Neural progenitor cell (in vitro differentiated cells): ENCODE data around the gene SKP2. TPM values are rescaled to one million over a fixed set of nuclear protein-coding genes. Genes with fewer than 3 reads are reported as not detected.

Source experiments
- DNase-seq: peaks from one replicate; pipeline ENCODE4 v3.0.0-alpha.2; 2016; ENCODE audit warnings: low spot score
- H2AFZ ChIP-seq: fragments of 200-600 bp; sonication (generic); replicated peaks from 2 replicates; pipeline ENCODE4 v1.6.1; 2016; ENCODE audit warnings: antibody characterized with exemption
- H3F3A ChIP-seq: fragments of 200-600 bp; sonication (generic); 2 replicates; pipeline ENCODE4 v1.6.1; 2016; ENCODE audit warnings: antibody characterized with exemption, low read depth
- H3K27ac ChIP-seq: fragments of 200-600 bp; sonication (generic); 2 replicates; pipeline ENCODE4 v1.5.1; 2016; ENCODE audit warnings: mild to moderate bottlenecking
- H3K27me3 ChIP-seq: fragments of 200-600 bp; sonication (generic); 2 replicates; pipeline ENCODE4 v1.6.1; 2016; ENCODE audit warnings: mild to moderate bottlenecking, moderate library complexity
- H3K36me3 ChIP-seq: fragments of 200-600 bp; sonication (generic); 2 replicates; pipeline ENCODE4 v1.5.1; 2016
- H3K4me1 ChIP-seq: fragments of 200-600 bp; sonication (generic); 2 replicates; pipeline ENCODE4 v1.6.1; 2016; ENCODE audit warnings: mixed run types
- H3K4me2 ChIP-seq: fragments of 200-600 bp; sonication (generic); 2 replicates; pipeline ENCODE4 v1.6.1; 2016
- H3K4me3 ChIP-seq: fragments of 200-600 bp; sonication (generic); 2 replicates; pipeline ENCODE4 v1.5.1; 2016
- H3K79me2 ChIP-seq: fragments of 200-600 bp; sonication (generic); 2 replicates; pipeline ENCODE4 v1.6.1; 2016; ENCODE audit warnings: low read depth
- H3K9ac ChIP-seq: fragments of 200-600 bp; sonication (generic); 2 replicates; pipeline ENCODE4 v1.6.1; 2016
- H3K9me3 ChIP-seq: fragments of 200-600 bp; sonication (generic); 2 replicates; pipeline ENCODE4 v1.5.1; 2016; ENCODE audit warnings: low read depth
- H4K20me1 ChIP-seq: fragments of 200-600 bp; sonication (generic); 2 replicates; pipeline ENCODE4 v1.6.1; 2016; ENCODE audit warnings: low read depth
- H3K27ac Mint-ChIP-seq: 3 replicates; pipeline ENCODE4 v1.8.0; 2021; ENCODE audit warnings: mixed read lengths
- H3K27me3 Mint-ChIP-seq: 2 replicates; pipeline ENCODE4 v1.8.0; 2022; ENCODE audit warnings: low read depth, mild to moderate bottlenecking, inconsistent platforms, moderate library complexity, mixed read lengths; ENCODE audit not compliant: insufficient read depth
- H3K36me3 Mint-ChIP-seq: 3 replicates; pipeline ENCODE4 v1.8.0; 2021; ENCODE audit warnings: mixed read lengths
- H3K4me1 Mint-ChIP-seq: 3 replicates; pipeline ENCODE4 v1.8.0; 2021; ENCODE audit warnings: mixed read lengths
- H3K4me3 Mint-ChIP-seq: 3 replicates; pipeline ENCODE4 v1.8.0; 2021; ENCODE audit warnings: mild to moderate bottlenecking, moderate library complexity, mixed read lengths
- H3K9me3 Mint-ChIP-seq: 3 replicates; pipeline ENCODE4 v1.8.0; 2020; ENCODE audit warnings: mixed read lengths
- EZH2 ChIP-seq: fragments of 200-600 bp; sonication (generic); IDR thresholded peaks from 2 replicates; pipeline ENCODE4 v1.6.1; 2017; ENCODE audit warnings: antibody characterized with exemption, mild to moderate bottlenecking, moderate library complexity
- EZH2phosphoT487 ChIP-seq: fragments of 200-600 bp; sonication (generic); IDR thresholded peaks from 2 replicates; pipeline ENCODE4 v1.6.1; 2017; ENCODE audit warnings: antibody characterized with exemption
- total RNA-seq: library from RNA; depleted of rRNA; stranded (reverse); fragments of >200 nt; gene quantifications from 2 replicates; pipeline ENCODE4 v1.2.3, GENCODE V29; 2015; ENCODE audit warnings: low replicate concordance
- TF ChIP-seq, protein P1 (sequence below): fragments of 200-600 bp; sonication (generic); IDR thresholded peaks from 2 replicates; pipeline ENCODE4 v1.5.1; 2017; ENCODE audit warnings: antibody characterized with exemption, mild to moderate bottlenecking

SKP2 gene
- total RNA-seq, 1 donor from 2014 or later, result 93.4 TPM

DNA sequence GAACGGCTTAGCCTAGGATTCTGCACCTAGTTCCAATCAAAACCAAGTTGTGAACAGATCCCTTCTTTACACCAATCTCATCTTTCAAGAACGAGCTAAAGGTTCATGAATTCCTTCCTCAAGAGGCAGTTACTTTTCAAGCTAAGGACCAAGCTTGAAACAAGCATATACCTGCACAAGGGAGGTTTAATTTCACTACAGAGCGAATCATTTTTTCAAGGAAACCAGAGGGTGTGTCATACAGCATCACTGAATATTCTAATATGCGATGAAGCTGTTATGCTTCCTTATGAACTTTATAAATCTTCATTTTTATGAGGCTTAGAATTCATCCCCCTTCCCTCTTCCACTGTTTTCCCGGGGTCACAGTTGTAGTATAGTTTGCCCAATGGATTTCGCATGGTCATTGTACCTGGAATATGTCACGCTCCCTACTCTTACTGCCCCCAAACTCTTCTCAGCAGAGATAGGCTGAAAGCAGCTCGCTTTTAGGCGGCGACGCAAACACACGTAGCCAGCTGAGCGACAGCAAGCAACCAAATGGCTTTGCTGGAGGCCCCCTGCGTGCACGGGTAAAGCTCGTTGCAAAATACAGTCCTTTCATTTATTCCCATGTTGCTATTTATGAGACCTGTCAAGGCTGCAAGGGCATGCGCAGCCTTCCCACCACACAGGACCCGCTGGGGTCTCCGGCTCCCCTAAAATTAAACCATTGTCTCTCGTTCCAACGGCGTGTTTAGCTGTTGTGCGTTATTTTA is 1.1 kb upstream of the SKP2 start:
- Mint-ChIP-seq H3K27ac (peak overlapping the region; percentile 76), H3K27me3 (peaks cover 4% of the 10 kb centered on the region), H3K4me1 (peaks cover 29% of the 10 kb centered on the region), H3K4me3 (peak overlapping the region; percentile 95), H3K36me3 (peaks cover 13% of the 10 kb centered on the region), H3K9me3 (no peaks in the 10 kb centered on the region)
- Histone ChIP-seq H3K79me2 (peaks cover 48% of the 10 kb centered on the region), H3K9ac (peak overlapping the region; percentile 60), H3K36me3 (peaks cover 9% of the 10 kb centered on the region), H2AFZ (peak overlapping the region; percentile 71), H3K4me3 (peak overlapping the region; percentile 78), H4K20me1 (peaks cover 3% of the 10 kb centered on the region), H3K9me3 (no peaks in the 10 kb centered on the region), H3K27me3 (no peaks in the 10 kb centered on the region), H3F3A (peaks cover 7% of the 10 kb centered on the region), H3K4me1 (peaks cover 17% of the 10 kb centered on the region), H3K4me2 (peak overlapping the region; percentile 82), H3K27ac (no peak overlapping the region)
- peak; percentile 75 for DNase-seq
- TF ChIP-seq, protein P1, sequence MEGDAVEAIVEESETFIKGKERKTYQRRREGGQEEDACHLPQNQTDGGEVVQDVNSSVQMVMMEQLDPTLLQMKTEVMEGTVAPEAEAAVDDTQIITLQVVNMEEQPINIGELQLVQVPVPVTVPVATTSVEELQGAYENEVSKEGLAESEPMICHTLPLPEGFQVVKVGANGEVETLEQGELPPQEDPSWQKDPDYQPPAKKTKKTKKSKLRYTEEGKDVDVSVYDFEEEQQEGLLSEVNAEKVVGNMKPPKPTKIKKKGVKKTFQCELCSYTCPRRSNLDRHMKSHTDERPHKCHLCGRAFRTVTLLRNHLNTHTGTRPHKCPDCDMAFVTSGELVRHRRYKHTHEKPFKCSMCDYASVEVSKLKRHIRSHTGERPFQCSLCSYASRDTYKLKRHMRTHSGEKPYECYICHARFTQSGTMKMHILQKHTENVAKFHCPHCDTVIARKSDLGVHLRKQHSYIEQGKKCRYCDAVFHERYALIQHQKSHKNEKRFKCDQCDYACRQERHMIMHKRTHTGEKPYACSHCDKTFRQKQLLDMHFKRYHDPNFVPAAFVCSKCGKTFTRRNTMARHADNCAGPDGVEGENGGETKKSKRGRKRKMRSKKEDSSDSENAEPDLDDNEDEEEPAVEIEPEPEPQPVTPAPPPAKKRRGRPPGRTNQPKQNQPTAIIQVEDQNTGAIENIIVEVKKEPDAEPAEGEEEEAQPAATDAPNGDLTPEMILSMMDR, result no peak
- TF ChIP-seq EZH2phosphoT487, result no peak
- no peak for TF ChIP-seq EZH2

DNA sequence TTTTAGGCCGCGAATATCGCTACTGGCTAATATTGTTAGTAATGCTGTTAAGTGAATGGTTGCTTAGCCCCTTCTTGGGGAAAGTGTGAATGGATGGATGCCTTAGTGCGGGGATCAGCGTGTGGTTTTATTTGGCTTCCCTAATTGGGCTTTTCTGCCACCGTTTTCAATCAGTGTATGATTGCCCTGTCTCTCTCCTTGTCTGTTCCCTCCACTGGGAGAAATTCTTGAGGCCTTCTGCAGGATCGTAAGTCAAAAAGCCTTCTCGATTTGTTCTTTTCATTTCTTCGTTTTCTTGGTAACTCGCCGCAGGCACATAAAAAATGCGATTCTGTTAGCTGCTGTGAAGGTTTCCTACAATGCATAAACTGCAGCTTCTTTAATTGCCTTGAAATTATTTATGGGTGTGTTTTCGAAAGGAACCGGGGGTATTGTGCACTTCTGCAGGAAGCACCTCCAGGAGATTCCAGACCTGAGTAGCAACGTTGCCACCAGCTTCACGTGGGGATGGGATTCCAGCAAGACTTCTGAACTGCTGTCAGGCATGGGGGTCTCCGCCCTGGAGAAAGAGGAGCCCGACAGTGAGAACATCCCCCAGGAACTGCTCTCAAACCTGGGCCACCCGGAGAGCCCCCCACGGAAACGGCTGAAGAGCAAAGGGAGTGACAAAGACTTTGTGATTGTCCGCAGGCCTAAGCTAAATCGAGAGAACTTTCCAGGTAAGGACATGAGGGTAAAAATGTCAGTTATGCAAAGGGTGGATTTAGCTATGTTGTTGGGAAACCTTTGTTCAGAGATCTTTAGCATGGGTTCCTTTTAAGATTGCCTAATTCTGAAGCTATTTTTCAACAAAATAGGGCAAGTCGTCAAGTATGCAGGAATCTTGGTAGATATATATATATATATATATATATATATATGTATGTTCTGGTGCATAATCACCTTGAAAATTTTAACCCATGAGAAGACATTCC is 700 bp downstream of the SKP2 start:
- peak overlapping the region; percentile 92 for H3K4me2 ChIP-seq
- no peak for TF ChIP-seq EZH2phosphoT487
- TF ChIP-seq, protein P1, result no peak
- no peak for TF ChIP-seq EZH2
- H3K9me3 ChIP-seq, result no peaks in the 10 kb centered on the region
- H3K4me1 Mint-ChIP-seq, result peaks cover 35% of the 10 kb centered on the region
- H3F3A ChIP-seq, result peaks cover 7% of the 10 kb centered on the region
- H3K9ac ChIP-seq, result peak overlapping the region; percentile 73
- H3K4me3 Mint-ChIP-seq, result peak overlapping the region; percentile 95
- peak; percentile 34 for DNase-seq
- H3K4me3 ChIP-seq, result peak overlapping the region; percentile 78
- no peaks in the 10 kb centered on the region for H3K27me3 ChIP-seq
- H4K20me1 ChIP-seq, result peaks cover 9% of the 10 kb centered on the region
- peak overlapping the region; percentile 82 for H2AFZ ChIP-seq
- peaks cover 4% of the 10 kb centered on the region for H3K27me3 Mint-ChIP-seq
- peaks cover 66% of the 10 kb centered on the region for H3K79me2 ChIP-seq
- H3K36me3 ChIP-seq, result peaks cover 9% of the 10 kb centered on the region
- no peaks in the 10 kb centered on the region for H3K9me3 Mint-ChIP-seq
- H3K27ac ChIP-seq, result peak overlapping the region; percentile 4
- H3K27ac Mint-ChIP-seq, result peak overlapping the region; percentile 97
- H3K4me1 ChIP-seq, result peaks cover 17% of the 10 kb centered on the region
- H3K36me3 Mint-ChIP-seq, result peaks cover 28% of the 10 kb centered on the region

DNA sequence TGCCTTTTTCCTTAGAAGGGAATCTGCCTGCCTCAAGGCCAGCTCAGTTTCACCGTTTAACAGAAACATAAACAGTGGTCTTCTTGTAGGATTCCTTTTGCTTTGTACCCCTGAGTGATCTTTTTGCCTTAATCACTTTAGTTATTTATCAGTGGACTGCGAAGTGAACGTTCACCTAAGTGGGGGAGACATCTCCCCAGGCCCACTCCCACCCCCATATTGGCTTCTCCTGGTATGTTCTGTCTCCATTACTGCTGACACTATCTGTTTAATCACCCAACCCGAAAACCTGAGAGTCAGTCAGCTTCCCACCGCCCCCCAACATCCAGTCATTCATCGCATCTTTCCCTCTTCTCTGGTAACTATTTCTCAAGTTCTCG is 1.4 kb downstream of the SKP2 start:
- H3K27ac Mint-ChIP-seq, result peak overlapping the region; percentile 62

More for the DNA sequence above, 1.4 kb downstream of the SKP2 start:
- Mint-ChIP-seq H3K36me3 (peaks cover 32% of the 10 kb centered on the region), H3K4me3 (peak overlapping the region; percentile 95), H3K9me3 (no peaks in the 10 kb centered on the region), H3K27me3 (peaks cover 4% of the 10 kb centered on the region), H3K4me1 (peaks cover 36% of the 10 kb centered on the region)
- no peak overlapping the region for H3K27ac ChIP-seq
- peaks cover 7% of the 10 kb centered on the region for H3F3A ChIP-seq
- H3K9ac ChIP-seq, result peak overlapping the region; percentile 73
- no peak overlapping the region for H2AFZ ChIP-seq
- no peaks in the 10 kb centered on the region for H3K9me3 ChIP-seq
- DNase-seq, result no peak
- peaks cover 13% of the 10 kb centered on the region for H4K20me1 ChIP-seq
- TF ChIP-seq, protein P1, result no peak
- TF ChIP-seq EZH2, result no peak
- TF ChIP-seq EZH2phosphoT487, result no peak
- no peaks in the 10 kb centered on the region for H3K27me3 ChIP-seq
- peaks cover 9% of the 10 kb centered on the region for H3K36me3 ChIP-seq
- peak overlapping the region; percentile 78 for H3K4me3 ChIP-seq
- H3K79me2 ChIP-seq, result peaks cover 72% of the 10 kb centered on the region
- peaks cover 17% of the 10 kb centered on the region for H3K4me1 ChIP-seq
- peak overlapping the region; percentile 92 for H3K4me2 ChIP-seq
